Hematopoietic multipotent progenitor cell treated with erythropoietin and hydrocortisone succinate and interleukin-3 and kit ligand, for 6 days (in vitro differentiated cells): ENCODE measurements around the gene PRIM2.
"Not testable (repeated sequence)": the region's sequence is repeated elsewhere in the genome, so short reads cannot be mapped to it uniquely, and the experiment has no call there.

ENCODE experiments used
- DNase-seq: peaks from one replicate; pipeline ENCODE4 v3.0.0-alpha.2; 2015

The PRIM2 gene

DNA sequence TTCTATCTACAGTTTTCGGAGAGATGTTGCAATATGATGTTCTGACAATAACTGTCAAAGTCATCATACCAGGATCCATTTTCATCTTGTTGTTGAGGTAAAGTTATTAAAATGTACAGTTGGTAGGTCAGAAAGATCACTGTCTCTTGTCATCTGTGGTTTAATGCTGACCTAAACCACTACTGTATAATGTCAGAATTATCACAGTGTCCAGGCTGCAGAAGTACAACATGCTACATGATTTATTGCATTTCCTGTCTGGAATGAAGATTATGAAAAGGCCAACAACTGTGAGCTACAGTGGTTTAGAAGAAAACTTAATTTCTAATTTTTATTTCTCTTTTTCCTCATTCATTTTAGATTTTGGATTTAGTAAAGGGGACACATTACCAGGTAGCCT lies 314.3 kb downstream of the PRIM2 start:
- peak; percentile 0 for DNase-seq

DNA sequence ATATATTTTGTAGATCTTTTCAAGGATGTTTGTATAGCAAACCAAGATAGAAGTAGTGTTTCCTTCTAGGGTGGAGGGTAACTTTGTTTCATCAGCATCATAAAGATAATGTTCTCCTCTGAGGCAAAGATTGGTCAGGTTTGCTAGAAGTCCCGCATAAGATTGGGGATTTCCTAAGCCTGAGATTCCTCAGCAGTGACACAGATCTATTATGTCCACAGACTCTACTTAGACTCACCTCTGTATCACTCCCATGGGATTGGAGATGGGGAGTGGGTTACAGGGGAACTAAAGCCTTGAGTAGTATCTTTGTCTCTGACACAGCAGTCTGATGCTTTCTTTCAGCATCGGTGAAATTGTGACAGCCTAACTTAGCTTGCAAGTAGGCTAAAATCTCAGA lies 341.1 kb downstream of the PRIM2 start:
- DNase-seq, result not testable (repeated sequence)

DNA sequence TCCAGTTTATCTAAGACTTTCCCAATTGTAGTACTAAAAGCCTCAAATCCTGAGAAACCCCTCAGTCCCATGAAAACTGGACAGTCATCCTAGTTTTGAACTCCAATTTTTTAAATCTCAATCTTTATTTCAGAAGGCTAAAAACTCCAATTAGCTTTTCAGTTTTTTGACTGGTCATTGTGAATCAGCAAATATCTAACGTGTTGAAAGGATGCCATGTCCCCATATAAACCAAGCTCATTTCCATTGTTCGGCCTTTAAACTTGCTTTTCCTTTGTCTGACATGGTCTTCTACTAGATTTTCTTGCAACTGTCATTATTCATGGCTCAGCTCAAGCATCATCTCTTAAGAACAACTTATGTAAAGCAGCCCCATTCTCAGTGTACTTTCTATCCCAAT lies 342.4 kb downstream of the PRIM2 start:
- DNase-seq, result not testable (repeated sequence)

DNA sequence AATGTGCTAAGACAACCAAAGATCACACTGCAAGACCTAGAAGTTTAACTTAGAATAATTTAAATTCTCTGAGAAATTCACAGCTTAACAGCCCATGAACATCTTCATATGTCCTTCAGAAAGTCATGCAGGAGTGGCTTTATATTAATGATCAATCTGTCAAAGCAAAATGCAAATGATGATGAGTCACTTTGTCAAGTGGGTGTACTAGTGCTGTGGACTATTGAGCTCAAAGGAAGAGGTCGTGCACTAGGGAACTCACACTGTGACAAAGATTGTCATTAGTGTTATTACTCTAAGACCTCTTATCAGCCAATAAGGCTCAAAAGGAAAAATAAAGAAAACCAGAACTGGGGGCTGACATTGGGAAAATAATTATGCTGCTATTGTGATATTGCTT lies 343.5 kb downstream of the PRIM2 start:
- not testable (repeated sequence) for DNase-seq

DNA sequence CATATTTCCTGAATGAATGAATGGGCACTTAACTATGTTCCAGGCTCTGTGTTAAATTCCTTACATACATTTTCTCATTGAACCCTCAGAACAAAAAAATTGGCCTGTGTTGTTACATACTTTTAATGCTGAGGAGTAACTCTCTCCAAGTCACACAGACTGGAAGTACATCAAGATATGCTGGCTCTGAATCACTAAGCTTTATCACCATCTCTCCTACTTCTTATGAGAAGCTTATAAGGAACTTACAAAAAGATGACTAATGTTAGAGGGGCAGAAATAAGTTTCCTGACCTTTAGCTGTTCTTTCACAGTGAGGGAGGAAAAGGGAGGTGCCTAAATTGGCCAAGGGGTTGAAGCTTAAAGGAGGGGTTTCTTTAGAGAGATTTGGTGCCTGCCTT lies 350.7 kb downstream of the PRIM2 start:
- not testable (repeated sequence) for DNase-seq

DNA sequence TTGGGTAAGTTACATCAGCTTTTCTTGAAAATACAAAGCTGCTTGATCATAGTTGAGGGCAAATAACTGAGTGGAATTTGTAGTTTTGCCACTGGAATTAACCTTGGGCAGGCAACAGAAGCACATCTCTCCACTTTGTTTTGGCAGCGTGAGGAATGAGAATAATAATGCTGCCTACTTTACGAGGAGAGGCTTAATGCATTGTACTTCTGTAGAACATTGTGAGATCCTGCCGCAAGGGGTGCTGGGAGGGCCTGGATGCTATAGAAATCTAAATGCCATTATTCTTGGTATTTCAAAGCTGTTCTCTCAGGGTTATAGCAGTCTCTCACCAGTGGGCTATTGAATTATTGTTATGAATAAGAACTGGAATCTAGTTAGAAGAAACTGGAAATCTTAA lies 353.8 kb downstream of the PRIM2 start:
- DNase-seq, result not testable (repeated sequence)

DNA sequence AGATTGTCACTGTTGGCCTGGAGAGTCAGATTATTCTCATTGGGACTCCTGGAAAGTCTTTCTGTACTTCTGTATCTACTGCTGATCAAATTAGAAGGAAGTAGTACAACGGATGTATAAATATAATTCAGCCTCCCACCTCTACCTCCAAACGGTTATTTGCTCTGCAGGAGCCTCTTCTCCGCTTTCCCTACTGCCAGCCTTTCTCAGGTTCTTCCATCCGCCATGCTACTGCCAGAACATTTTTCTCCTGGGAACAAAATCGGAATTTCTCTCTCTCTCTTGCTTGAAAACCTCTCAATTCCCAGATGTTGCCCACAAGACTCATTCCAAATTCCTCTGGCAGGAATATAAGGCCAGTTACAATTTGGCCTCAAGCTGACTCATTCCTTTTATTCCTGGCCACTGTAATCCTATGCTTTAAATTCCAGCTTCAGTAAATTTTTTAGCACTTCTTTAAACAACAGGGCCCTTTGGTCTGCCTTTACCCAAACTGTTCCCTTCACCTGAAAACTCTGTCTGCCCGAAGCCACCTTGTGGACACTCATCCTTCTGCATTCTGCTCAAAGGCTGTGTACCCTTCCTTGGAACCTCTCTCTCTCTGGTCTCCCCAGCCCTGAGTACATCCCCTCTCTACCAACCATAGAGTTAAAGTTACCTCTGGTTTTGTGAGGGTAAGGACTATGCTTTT lies 354.7 kb downstream of the PRIM2 start:
- peak; percentile 17 for DNase-seq

DNA sequence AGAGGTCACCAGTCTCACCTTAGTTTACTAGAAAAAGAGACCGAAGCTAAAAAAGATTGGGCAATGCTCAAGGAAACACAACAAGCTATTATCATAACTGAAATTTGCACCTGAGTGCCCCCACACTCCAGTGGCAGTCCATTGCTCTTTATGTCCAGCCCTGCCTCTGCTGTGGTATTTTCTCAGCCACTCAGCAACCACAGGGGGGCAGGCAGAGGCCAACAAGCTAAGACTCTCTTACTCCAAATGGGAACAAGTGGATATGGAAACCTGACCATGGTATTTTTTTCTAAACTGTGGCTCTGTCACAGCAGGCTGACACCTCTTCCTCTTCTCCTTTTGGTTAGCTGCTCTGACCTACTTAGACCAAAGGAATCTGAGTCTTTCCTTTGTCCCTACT lies 355.9 kb downstream of the PRIM2 start:
- not testable (repeated sequence) for DNase-seq

DNA sequence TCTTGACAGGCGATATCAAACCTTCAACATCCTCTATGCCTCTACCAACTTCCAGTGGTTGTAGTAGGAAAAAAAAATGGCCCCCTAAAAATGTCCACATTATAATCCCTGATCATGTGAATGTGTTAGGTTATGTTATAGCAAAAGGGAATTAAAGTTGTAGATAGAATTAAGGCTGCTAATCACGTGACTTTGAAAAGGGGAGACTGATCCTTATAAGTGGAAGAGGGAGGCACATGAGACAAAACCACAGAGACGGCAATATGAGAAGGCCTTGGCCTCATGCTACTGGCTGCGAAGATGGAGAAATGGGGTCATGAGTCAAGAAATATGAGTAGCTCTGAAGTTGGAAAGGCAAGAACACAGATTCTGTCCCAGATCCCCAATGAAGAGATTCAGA lies 358.0 kb downstream of the PRIM2 start:
- not testable (repeated sequence) for DNase-seq

DNA sequence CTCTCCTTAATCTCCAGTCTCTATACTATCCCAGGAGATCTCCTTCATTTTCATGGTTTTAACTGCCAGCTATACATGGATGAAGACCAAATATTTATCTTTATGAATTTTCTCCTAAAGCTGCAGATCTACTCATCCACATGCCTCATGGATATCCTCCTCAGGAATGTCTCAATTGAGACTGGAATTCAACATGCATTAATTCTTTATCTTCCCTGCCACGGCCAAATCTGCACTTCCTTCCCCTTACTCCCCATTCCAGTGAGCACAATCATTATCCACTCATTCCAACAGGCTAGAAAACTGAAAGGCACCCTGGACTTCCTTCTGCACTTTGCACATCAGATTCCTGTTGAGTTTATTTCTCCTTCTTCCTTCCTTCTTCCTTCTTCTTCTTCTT lies 379.0 kb downstream of the PRIM2 start:
- not testable (repeated sequence) for DNase-seq
